ENCODE measurements around the gene SRSF1. TPM values are rescaled to one million over a fixed set of nuclear protein-coding genes. Genes with fewer than 3 reads are reported as not detected.

The SRSF1 gene
- total and polyA plus RNA-seq, 7 experiments from 2014 or later = 48.7 to 362 (median 122) TPM

GRCh38 chr17:58005031-58005727, 1.9 kb downstream of the SRSF1 start:
- H3K9me3 Mint-ChIP-seq = peaks cover 0 to 10% (median 0%) of the 10 kb centered on the region in 11 donors
- H3K4me3 ChIP-seq (ENCODE audit: low read length) = peak overlapping the region; percentile 99
- intact Hi-C loops (cut with micrococcal nuclease) = loop anchor here (5.0 to 10.0 kb wide), 4 partner anchors 332 to 1170 kb away; partner anchors contain the start of genes C17orf67 (in 1 of the 2), DGKE (in 1 of the 2), PRR11 (in 1 of the 2) and SCPEP1 (in 1 of the 2)
- no peak for DNase-seq
- H3K4me3 Mint-ChIP-seq = peak overlapping the region; percentile 96 to 100 (median 99)
- H3K4me1 ChIP-seq (ENCODE audit: control insufficient read depth in 2 of 2, insufficient read depth in 2 of 2, low read length in 2 of 2) = peaks cover 31 to 32% of the 10 kb centered on the region in 2 donors
- H3K9me3 ChIP-seq (ENCODE audit: control insufficient read depth in 2 of 3, low read length in 3 of 3) = no peaks in the 10 kb centered on the region
- peaks cover 21 to 47% (median 31%) of the 10 kb centered on the region in 3 experiments for H3K36me3 ChIP-seq (ENCODE audit: control insufficient read depth in 2 of 3, insufficient read depth in 3 of 3, low read length in 3 of 3)
- H3K27ac Mint-ChIP-seq = peak overlapping the region; percentile 99 to 100 (median 99)
- H3K4me1 Mint-ChIP-seq = peaks cover 36 to 74% (median 70%) of the 10 kb centered on the region in 7 donors
- ChIA-PET CTCF (interaction anchor here (0.8 to 1.2 kb wide), 2 partner anchors 107 to 145 kb away, joined by 3 to 4 read pairs; no protein-coding TSS in a partner anchor), POLR2A (interaction anchor here (0.8 to 4.1 kb wide), 6 partner anchors 12 to 155 kb away, joined by 3 to 113 read pairs (median 33); partner anchors contain the start of genes DYNLL2, MRPS23 and VEZF1)
- peaks cover 12 to 41% (median 32%) of the 10 kb centered on the region in 5 donors for H3K36me3 Mint-ChIP-seq
- H3K27me3 ChIP-seq (ENCODE audit: control insufficient read depth in 2 of 2, insufficient read depth in 2 of 2, low read length in 2 of 2) = no peaks in the 10 kb centered on the region
- peaks cover 0 to 3% (median 0%) of the 10 kb centered on the region in 5 donors for H3K27me3 Mint-ChIP-seq
- peak overlapping the region; percentile 93 for H3K27ac ChIP-seq (ENCODE audit: low read depth, low read length)
- ATAC-seq = no peak

GRCh38 chr17:58004060-58004459, 3.0 kb downstream of the SRSF1 start:
- intact Hi-C loops (cut with micrococcal nuclease) = loop anchor here in 1 of 2 donors (10.0 kb wide), 1 partner anchor 1169 kb away; the partner anchor contains the start of genes C17orf67 and DGKE
- CTCF ChIA-PET = no interaction called here
- no peak overlapping the region for H3K4me3 ChIP-seq (ENCODE audit: low read length)

GRCh38 chr17:58002973-58003372, 4.1 kb downstream of the SRSF1 start:
- DNase-seq = no peak
- Mint-ChIP-seq H3K27ac (peak overlapping the region in 5 of 9 donors; percentile 2 to 75 (median 51)), H3K36me3 (peaks cover 12 to 42% (median 32%) of the 10 kb centered on the region in 5 donors), H3K4me3 (peak overlapping the region in 5 of 10 donors; percentile 2 to 25 (median 12)), H3K9me3 (peaks cover 0 to 10% (median 0%) of the 10 kb centered on the region in 11 donors), H3K27me3 (peaks cover 0 to 3% (median 0%) of the 10 kb centered on the region in 5 donors), H3K4me1 (peaks cover 36 to 81% (median 72%) of the 10 kb centered on the region in 7 donors)
- no peak overlapping the region for H3K4me3 ChIP-seq (ENCODE audit: low read length)
- CTCF ChIA-PET = interaction anchor here (1.1 kb wide), 1 partner anchor 142 kb away, joined by 5 read pairs; no protein-coding TSS in a partner anchor
- peaks cover 21 to 47% (median 31%) of the 10 kb centered on the region in 3 experiments for H3K36me3 ChIP-seq (ENCODE audit: control insufficient read depth in 2 of 3, insufficient read depth in 3 of 3, low read length in 3 of 3)
- no peak overlapping the region for H3K27ac ChIP-seq (ENCODE audit: low read depth, low read length)
- H3K27me3 ChIP-seq (ENCODE audit: control insufficient read depth in 2 of 2, insufficient read depth in 2 of 2, low read length in 2 of 2) = no peaks in the 10 kb centered on the region
- ATAC-seq = no peak
- intact Hi-C loops (cut with micrococcal nuclease) = loop anchor here in 1 of 2 donors (10.0 kb wide), 1 partner anchor 1168 kb away; the partner anchor contains the start of genes C17orf67 and DGKE
- peaks cover 28 to 32% of the 10 kb centered on the region in 2 donors for H3K4me1 ChIP-seq (ENCODE audit: control insufficient read depth in 2 of 2, insufficient read depth in 2 of 2, low read length in 2 of 2)
- no peaks in the 10 kb centered on the region for H3K9me3 ChIP-seq (ENCODE audit: control insufficient read depth in 2 of 3, low read length in 3 of 3)
- POLR2A ChIA-PET = interaction anchor here (1.2 to 2.9 kb wide), 6 partner anchors 10 to 153 kb away, joined by 3 to 17 read pairs (median 6); partner anchors contain the start of genes MRPS23 and VEZF1

More at GRCh38 chr17:58004060-58004459, 3.0 kb downstream of the SRSF1 start:
- no peaks in the 10 kb centered on the region for H3K27me3 ChIP-seq (ENCODE audit: control insufficient read depth in 2 of 2, insufficient read depth in 2 of 2, low read length in 2 of 2)
- H3K9me3 Mint-ChIP-seq = peaks cover 0 to 10% (median 0%) of the 10 kb centered on the region in 11 donors
- H3K4me3 Mint-ChIP-seq = peak overlapping the region in 5 of 10 donors; percentile 33 to 100 (median 40)
- peak overlapping the region; percentile 93 for H3K27ac ChIP-seq (ENCODE audit: low read depth, low read length)
- H3K36me3 ChIP-seq (ENCODE audit: control insufficient read depth in 2 of 3, insufficient read depth in 3 of 3, low read length in 3 of 3) = peaks cover 21 to 47% (median 31%) of the 10 kb centered on the region in 3 experiments
- DNase-seq (no peak), ATAC-seq (no peak)
- peaks cover 0 to 3% (median 0%) of the 10 kb centered on the region in 5 donors for H3K27me3 Mint-ChIP-seq
- H3K27ac Mint-ChIP-seq = peak overlapping the region in 4 of 9 donors; percentile 39 to 100 (median 74)
- peaks cover 12 to 41% (median 32%) of the 10 kb centered on the region in 5 donors for H3K36me3 Mint-ChIP-seq
- no peaks in the 10 kb centered on the region for H3K9me3 ChIP-seq (ENCODE audit: control insufficient read depth in 2 of 3, low read length in 3 of 3)
- POLR2A ChIA-PET = interaction anchor here (0.8 to 4.1 kb wide), 5 partner anchors 11 to 111 kb away, joined by 3 to 113 read pairs (median 6); partner anchors contain the start of gene VEZF1
- H3K4me1 Mint-ChIP-seq = peaks cover 36 to 82% (median 77%) of the 10 kb centered on the region in 7 donors
- H3K4me1 ChIP-seq (ENCODE audit: control insufficient read depth in 2 of 2, insufficient read depth in 2 of 2, low read length in 2 of 2) = peaks cover 31 to 32% of the 10 kb centered on the region in 2 donors

GRCh38 chr17:58002154-58002948, 4.7 kb downstream of the SRSF1 start:
- Mint-ChIP-seq H3K4me1 (peaks cover 36 to 75% (median 67%) of the 10 kb centered on the region in 7 donors), H3K9me3 (peaks cover 0 to 9% (median 0%) of the 10 kb centered on the region in 11 donors), H3K27ac (peak overlapping the region in 5 of 9 donors; percentile 1 to 75 (median 20)), H3K36me3 (peaks cover 12 to 42% (median 32%) of the 10 kb centered on the region in 5 donors), H3K27me3 (peaks cover 0 to 3% (median 0%) of the 10 kb centered on the region in 5 donors), H3K4me3 (peak overlapping the region in 3 of 10 donors; percentile 12 to 38 (median 28))
- CTCF ChIA-PET = interaction anchor here (0.7 to 5.1 kb wide), 5 partner anchors 12 to 969 kb away, joined by 3 to 45 read pairs (median 8); partner anchors contain the start of gene VEZF1
- H3K4me1 ChIP-seq (ENCODE audit: control insufficient read depth in 2 of 2, insufficient read depth in 2 of 2, low read length in 2 of 2) = peaks cover 25 to 32% of the 10 kb centered on the region in 2 donors
- H3K4me3 ChIP-seq (ENCODE audit: low read length) = no peak overlapping the region
- no peak overlapping the region for H3K27ac ChIP-seq (ENCODE audit: low read depth, low read length)
- peaks cover 21 to 47% (median 31%) of the 10 kb centered on the region in 3 experiments for H3K36me3 ChIP-seq (ENCODE audit: control insufficient read depth in 2 of 3, insufficient read depth in 3 of 3, low read length in 3 of 3)
- ATAC-seq = no peak
- H3K27me3 ChIP-seq (ENCODE audit: control insufficient read depth in 2 of 2, insufficient read depth in 2 of 2, low read length in 2 of 2) = no peaks in the 10 kb centered on the region
- DNase-seq = no peak
- intact Hi-C loops (cut with micrococcal nuclease) = loop anchor here in 1 of 2 donors (10.0 kb wide), 1 partner anchor 1168 kb away; the partner anchor contains the start of genes C17orf67 and DGKE
- POLR2A ChIA-PET = interaction anchor here (0.6 to 2.9 kb wide), 8 partner anchors 9 to 154 kb away, joined by 3 to 17 read pairs (median 4); partner anchors contain the start of genes MRPS23 and VEZF1
- H3K9me3 ChIP-seq (ENCODE audit: control insufficient read depth in 2 of 3, low read length in 3 of 3) = no peaks in the 10 kb centered on the region

GRCh38 chr17:58001461-58002124, 5.5 kb downstream of the SRSF1 start:
- no peak overlapping the region for H3K4me3 ChIP-seq (ENCODE audit: low read length)
- ChIA-PET POLR2A (interaction anchor here (0.5 to 2.9 kb wide), 7 partner anchors 8 to 160 kb away, joined by 3 to 17 read pairs (median 5); partner anchors contain the start of genes MRPS23 and VEZF1), CTCF (interaction anchor here (0.6 to 5.1 kb wide), 8 partner anchors 11 to 969 kb away, joined by 3 to 45 read pairs (median 6); partner anchors contain the start of gene VEZF1)
- Mint-ChIP-seq H3K27ac (peak overlapping the region in 3 of 9 donors; percentile 3 to 56 (median 32)), H3K9me3 (peaks cover 0 to 2% (median 0%) of the 10 kb centered on the region in 11 donors), H3K36me3 (peaks cover 12 to 38% (median 32%) of the 10 kb centered on the region in 5 donors), H3K27me3 (no peaks in the 10 kb centered on the region), H3K4me1 (peaks cover 36 to 69% (median 66%) of the 10 kb centered on the region in 7 donors), H3K4me3 (no peak overlapping the region)
- H3K4me1 ChIP-seq (ENCODE audit: control insufficient read depth in 2 of 2, insufficient read depth in 2 of 2, low read length in 2 of 2) = peaks cover 25 to 32% of the 10 kb centered on the region in 2 donors
- no peaks in the 10 kb centered on the region for H3K27me3 ChIP-seq (ENCODE audit: control insufficient read depth in 2 of 2, insufficient read depth in 2 of 2, low read length in 2 of 2)
- no peak for ATAC-seq
- H3K36me3 ChIP-seq (ENCODE audit: control insufficient read depth in 2 of 3, insufficient read depth in 3 of 3, low read length in 3 of 3) = peaks cover 21 to 44% (median 31%) of the 10 kb centered on the region in 3 experiments
- intact Hi-C loops (cut with micrococcal nuclease) = loop anchor here in 1 of 2 donors (10.0 kb wide), 1 partner anchor 1167 kb away; the partner anchor contains the start of genes C17orf67 and DGKE
- no peak for DNase-seq
- H3K27ac ChIP-seq (ENCODE audit: low read depth, low read length) = peak overlapping the region; percentile 4
- H3K9me3 ChIP-seq (ENCODE audit: control insufficient read depth in 2 of 3, low read length in 3 of 3) = no peaks in the 10 kb centered on the region
